GM20431 (cell line): ENCODE results near the gene SGK1.

Experiments used
- in situ Hi-C: fragments of 300-500 bp; cut with MseI, MboI; formaldehyde crosslinking; loops from one replicate; pipeline ENCODE4 v1.15.0; 2020; ENCODE audit warnings: low sequenced_read_pairs; ENCODE audit not compliant: unreplicated experiment

The SGK1 gene

GRCh38 chr6:134317471-134318131, at the start of gene SGK1:
SGK1 (minus strand) TSS chr6:134318112; CDS start chr6:134317460, 652 bp downstream.
- in situ Hi-C loops, result no loop called here

DNA sequence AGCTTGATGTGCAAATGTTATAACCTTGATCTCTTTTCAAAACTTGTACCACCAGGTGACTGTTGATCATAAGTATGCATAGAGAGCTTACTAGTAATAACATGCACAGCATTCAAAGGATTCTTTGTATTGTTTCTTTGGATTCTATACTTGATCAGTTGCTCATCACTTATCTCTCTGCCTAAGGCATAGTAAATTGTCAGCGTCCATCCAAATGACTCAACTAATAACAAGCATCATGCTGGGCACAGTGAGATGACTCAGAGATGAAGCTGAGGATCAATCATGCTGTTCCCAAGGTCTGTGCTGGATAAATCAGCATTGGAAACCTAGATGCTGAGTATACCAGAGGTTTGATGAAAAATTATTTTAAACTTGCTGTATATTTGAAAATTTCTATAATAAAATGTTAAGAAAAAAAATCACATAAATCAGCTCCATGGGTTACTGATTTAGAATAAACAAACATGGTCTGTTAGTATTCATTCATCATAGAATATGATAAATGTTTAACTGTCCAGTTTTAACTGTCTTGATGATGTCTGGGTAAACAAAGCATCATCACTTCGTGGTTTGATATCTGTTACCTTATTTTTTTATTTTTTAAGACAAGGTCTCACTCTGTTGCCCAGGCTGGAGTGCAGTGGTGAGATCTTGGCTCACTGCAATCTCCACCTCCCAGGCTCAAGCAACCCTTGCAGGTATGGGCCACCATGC, 45.6 kb upstream of the SGK1 start:
- in situ Hi-C loops, result no loop called here

DNA sequence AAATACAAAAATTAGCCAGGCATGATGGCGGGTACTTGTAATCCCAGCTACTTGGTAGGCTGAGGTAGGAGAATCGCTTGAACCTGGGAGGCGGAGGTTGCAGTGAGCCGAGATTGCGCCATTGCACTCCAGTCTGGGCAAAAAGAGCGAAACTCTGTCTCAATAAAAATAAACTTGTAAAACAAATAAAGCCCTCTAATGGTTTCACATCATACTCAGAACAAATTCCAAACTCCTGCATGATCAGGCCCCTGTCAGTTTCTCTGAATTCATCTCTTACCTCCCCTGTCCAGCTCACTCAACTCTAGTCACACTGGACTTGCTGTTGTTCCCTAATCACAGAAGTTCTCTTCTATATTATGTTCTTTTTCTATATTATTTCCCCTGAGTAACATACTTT, 43.1 kb upstream of the SGK1 start:
- in situ Hi-C loops, result no loop called here

GRCh38 chr6:134359302-134359701, 41.4 kb upstream of the SGK1 start:
- in situ Hi-C loops, result no loop called here

- in situ Hi-C loops, result no loop called here
Measured at GRCh38 chr6:134358320-134358719, 40.4 kb upstream of the SGK1 start.

DNA sequence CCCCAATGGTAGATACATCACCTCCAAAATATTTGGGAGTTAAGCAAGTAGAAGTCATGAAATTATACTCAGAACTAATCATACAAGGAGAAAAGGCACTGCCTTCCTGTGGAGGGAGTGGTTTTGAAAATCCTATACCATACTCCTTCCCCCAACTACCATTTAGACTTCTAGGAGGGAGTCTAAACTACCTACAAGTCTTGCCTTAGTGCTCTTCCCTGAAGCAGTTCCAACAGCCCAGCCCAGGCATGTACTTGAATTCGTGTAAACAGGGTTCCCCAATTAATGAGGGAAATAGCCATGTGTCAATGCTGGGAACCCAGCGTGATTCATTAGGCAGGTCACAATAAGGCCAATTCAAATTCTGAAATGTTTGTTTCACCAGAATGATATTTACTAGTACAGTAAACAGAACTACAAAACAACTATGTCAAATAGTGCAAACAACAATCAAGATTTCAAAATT, 39.1 kb upstream of the SGK1 start:
- in situ Hi-C loops, result no loop called here

- in situ Hi-C loops, result no loop called here
Measured at GRCh38 chr6:134356405-134356804, 38.5 kb upstream of the SGK1 start.

DNA sequence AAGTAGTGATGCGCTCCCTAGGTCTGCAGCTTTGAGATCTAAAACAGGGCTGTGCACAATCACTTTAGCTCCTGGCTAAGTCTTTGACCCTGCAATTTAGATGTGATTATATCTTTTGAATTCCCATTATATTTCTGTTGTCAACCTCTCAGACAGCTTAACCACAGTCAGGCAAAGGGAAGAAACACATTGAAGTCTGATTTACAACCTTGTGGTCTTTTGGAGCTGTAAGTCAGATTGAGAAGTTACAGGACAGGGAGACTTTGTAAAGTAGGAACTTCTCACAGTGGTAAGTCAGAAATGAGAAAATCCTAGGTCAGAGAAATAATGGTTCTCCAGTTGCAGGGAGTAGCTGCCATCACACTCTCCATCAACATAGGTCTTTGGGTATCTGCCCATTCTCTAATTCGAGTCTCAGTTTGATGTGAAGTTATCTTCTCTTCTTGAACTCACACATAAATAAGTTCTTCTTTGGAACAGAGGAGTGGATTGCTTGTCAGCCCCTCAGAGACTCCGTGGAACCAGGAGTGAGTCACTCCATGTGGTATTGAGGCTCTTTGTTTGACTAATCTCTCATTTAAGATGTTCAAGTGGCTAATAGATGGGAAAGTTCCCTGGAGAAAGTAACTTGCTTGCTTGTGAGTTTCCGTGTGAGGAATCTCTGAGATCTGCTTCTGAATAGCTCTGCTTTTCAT, 35.0 kb upstream of the SGK1 start:
- in situ Hi-C loops, result no loop called here

DNA sequence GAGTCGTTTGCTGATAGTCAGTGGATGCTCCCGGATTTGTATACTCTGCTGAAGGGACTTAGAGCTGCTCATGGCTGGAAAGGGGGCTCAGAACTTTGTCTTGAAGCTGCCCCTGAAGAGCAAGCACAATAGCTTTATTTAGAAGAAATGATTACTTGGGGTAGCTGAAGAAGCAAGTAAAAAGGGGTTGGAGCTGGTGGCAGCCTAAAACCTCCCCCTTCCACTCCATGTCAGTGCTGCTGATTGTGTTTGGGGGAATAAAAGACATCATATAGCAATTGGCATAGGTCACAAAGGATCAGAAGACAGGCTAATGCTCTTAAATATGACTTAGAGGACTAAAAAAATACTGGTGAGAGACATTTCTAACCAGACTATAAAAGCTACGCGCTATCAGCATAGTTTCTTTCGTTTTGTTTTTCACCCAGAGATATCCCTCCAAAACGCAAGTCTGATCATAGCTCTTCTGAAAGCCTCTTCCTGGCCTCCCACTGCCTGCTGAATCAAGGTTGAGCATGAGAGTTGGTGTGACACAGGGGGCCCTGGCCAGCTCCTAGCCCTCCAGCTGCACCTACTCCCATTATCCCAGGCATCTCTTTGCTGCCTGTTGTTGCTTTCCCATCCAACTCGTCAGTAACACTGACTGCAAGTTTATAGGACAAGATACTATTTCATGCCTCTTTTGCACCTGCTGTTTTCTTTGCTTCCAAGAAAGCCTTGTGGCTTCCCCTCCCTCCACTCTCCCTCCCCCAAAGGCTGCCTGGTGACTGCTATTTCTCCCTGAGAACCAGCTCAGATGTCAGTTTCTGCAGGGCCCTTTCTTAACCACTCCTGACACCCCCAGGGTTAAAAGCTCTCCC, 33.9 kb upstream of the SGK1 start:
- in situ Hi-C loops, result no loop called here

GRCh38 chr6:134347885-134348805, 30.2 kb upstream of the SGK1 start:
- in situ Hi-C loops, result no loop called here

GRCh38 chr6:134346932-134347545, 29.1 kb upstream of the SGK1 start:
- in situ Hi-C loops, result no loop called here

DNA sequence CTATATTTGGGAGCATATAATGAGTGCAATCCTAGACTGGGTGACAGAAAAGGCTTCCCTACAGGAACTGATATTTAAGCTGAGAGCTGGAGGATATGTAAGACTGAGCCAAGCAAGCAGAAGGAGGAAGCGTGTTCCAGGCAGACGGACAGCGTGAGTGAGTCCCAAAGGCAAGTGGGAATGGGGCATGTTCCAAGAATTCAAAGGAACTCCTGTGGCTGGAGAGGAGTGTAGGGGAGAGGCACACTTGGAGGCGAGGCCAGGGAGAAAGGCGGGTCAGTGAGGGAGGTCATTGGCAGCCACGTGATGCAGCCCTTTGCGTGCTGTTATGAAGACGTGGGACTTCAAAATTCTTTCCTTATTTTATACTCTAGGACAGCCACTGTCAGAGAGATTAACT, 27.9 kb upstream of the SGK1 start:
- in situ Hi-C loops, result no loop called here

DNA sequence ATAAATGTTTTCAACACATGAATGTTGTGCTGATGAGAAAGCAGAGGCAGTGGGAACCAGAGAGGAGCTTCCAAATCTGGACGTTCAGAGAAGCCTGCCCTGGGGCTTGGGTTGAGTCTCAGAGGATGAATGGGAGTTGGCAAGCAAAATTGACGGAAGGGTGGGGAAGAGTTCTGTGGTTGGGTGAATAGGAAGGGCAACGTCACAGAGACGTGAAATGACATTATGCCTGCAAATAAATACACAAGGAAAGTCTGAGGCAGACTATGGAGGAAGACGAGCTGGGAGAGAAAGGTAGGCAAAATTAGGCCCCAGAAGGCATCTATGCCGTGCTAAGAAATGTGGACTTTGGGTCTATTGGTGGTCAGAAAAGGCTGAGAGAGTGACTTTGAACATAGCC, 25.2 kb upstream of the SGK1 start:
- in situ Hi-C loops, result no loop called here

GRCh38 chr6:134341999-134342567, 24.2 kb upstream of the SGK1 start:
- in situ Hi-C loops, result no loop called here

DNA sequence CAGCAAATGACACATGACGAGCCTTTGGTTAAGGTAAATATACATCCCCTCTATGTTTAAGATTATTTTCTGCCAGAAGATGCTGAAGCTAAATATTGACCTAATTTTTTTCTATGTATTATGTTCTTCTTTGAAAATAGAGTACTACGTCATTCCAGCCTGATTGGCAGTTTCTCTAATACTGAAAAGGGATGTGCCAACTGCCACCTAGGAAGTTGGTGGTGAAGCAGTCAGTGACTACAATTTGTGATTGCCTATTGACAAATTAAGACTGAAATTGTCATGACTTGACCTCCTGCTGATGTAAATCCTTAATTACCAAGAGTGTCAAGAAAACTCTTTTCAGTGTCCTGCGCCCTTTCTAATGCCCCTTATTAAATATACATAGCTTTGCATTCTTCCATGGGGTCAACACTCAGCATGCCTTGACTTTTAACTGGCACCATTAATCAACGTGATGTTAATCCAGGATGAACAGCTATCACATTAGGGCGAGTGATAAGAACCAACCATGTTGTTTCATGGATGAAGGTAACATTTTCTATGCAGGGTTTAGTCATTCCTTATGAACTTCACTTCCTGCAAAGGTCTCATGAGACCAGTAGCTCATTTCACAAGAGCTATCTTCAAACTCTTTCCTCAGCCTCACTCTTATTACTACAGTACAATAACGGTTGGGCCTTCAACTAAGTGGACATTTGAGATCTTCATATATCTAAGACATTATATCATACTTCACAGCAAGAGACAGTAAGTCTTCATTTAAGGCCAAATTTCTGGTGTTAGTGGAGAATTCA, 22.5 kb upstream of the SGK1 start:
- in situ Hi-C loops, result no loop called here

DNA sequence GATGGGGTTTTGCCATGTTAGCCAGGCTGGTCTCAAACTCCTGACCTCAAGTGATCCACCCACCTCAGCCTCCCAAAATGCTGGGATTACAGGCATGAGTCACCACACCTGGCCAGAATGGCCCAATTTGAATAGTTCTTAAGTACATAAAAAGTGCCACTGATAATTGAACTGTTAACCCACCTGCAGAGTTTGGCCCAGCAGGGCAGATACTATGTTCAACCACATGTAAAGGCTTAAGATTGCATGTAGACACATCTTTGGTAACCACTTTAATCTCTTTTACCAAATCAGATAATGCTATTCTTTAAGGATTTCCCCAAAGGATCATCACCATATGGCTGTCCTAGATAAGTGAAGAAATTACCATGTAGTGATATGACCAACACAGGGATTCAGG, 21.3 kb upstream of the SGK1 start:
- in situ Hi-C loops, result no loop called here

DNA sequence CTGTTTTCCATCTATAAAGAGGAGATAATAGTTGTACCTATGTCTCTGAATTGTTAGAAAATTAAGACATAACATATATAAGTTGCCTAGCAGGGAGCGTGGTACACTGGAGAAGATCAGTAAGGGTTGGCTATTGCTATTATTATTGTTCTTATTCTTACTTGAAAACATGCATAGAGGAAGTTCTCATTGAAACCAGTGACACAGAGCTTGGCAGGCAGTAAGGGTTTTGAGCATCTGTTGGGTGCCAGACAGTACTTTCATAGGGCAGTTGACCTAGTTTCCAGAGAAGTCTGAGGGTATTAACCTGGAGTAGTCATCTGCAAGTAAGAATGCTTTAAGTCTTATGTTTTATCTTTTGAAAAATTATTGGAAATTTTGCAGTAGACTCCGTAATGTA, 13.3 kb upstream of the SGK1 start:
- in situ Hi-C loops, result no loop called here

DNA sequence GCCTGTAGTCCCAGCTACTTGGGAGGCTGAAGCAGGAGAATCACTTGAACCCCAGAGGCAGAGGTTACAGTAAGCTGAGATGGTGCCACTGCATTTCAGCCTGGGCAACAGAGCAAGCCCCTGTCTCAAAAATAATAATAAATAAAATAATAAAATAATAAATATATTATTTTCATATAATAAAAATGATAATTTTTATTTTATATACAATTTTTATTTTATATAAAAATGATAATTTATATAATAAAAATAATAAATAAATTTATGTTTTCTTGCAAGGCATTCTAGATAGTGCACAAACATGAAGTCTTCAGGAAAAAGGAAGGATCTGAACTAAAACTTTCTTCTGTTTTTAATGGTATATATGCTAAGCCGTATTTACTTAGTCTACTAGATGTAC, 12.6 kb upstream of the SGK1 start:
- in situ Hi-C loops, result no loop called here
